ENCODE measurements around the gene ATP6V1B1.

Gene ATP6V1B1

GRCh38 chr2:70985283-70985688 lies 49.6 kb downstream of the ATP6V1B1 start:
- H3K4me3 ChIP-seq (ENCODE audit: low read depth, low read length), result no peak overlapping the region
- CTCF ChIA-PET, result interaction anchor here (0.9 to 2.7 kb wide), 14 partner anchors 10 to 115 kb away, joined by 3 to 15 read pairs (median 4); partner anchors contain the start of genes NAGK and TEX261
- POLR2A ChIA-PET, result no interaction called here
- no peak for TF ChIP-seq CTCF (IDR thresholded peaks at IDR 0.05; ENCODE audit: insufficient read depth, low read length, missing control alignments)
- no peak for DNase-seq (ENCODE audit: low read depth, low spot score)

GRCh38 chr2:70985956-70986355 lies 50.3 kb downstream of the ATP6V1B1 start:
- H3K4me3 ChIP-seq (ENCODE audit: low read depth, low read length), result no peak overlapping the region
- DNase-seq (ENCODE audit: low read depth, low spot score), result no peak
- CTCF ChIA-PET, result interaction anchor here (0.9 to 2.7 kb wide), 10 partner anchors 9 to 115 kb away, joined by 3 to 15 read pairs (median 4); partner anchors contain the start of genes NAGK and TEX261
- POLR2A ChIA-PET, result no interaction called here
- no peak for TF ChIP-seq CTCF (IDR thresholded peaks at IDR 0.05; ENCODE audit: insufficient read depth, low read length, missing control alignments)

GRCh38 chr2:70986499-70987189 lies 50.9 kb downstream of the ATP6V1B1 start:
- TF ChIP-seq CTCF (IDR thresholded peaks at IDR 0.05; ENCODE audit: insufficient read depth, low read length, missing control alignments), result no peak
- DNase-seq (ENCODE audit: low read depth, low spot score), result no peak
- ChIA-PET POLR2A (no interaction called here), CTCF (interaction anchor here (0.6 to 1.7 kb wide), 9 partner anchors 10 to 115 kb away, joined by 3 to 7 read pairs (median 4); no protein-coding TSS in a partner anchor)
- H3K4me3 ChIP-seq (ENCODE audit: low read depth, low read length), result no peak overlapping the region

- H3K4me3 ChIP-seq (ENCODE audit: low read depth, low read length), result no peak overlapping the region
- CTCF ChIA-PET, result interaction anchor here (0.6 to 1.3 kb wide), 3 partner anchors 9 to 115 kb away, joined by 3 to 6 read pairs (median 5); no protein-coding TSS in a partner anchor
- DNase-seq (ENCODE audit: low read depth, low spot score), result no peak
- POLR2A ChIA-PET, result no interaction called here
- no peak for TF ChIP-seq CTCF (IDR thresholded peaks at IDR 0.05; ENCODE audit: insufficient read depth, low read length, missing control alignments)
Measured at GRCh38 chr2:70987386-70987785, 51.7 kb downstream of the ATP6V1B1 start.

GRCh38 chr2:70988151-70988550 lies 52.5 kb downstream of the ATP6V1B1 start:
- CTCF ChIA-PET, result interaction anchor here (0.7 to 1.3 kb wide), 3 partner anchors 13 to 686 kb away, joined by 3 to 6 read pairs (median 3); partner anchors contain the start of gene FAM136A
- no peak for DNase-seq (ENCODE audit: low read depth, low spot score)
- TF ChIP-seq CTCF (IDR thresholded peaks at IDR 0.05; ENCODE audit: insufficient read depth, low read length, missing control alignments), result no peak
- no peak overlapping the region for H3K4me3 ChIP-seq (ENCODE audit: low read depth, low read length)
- POLR2A ChIA-PET, result no interaction called here

Data from AG04449 (cell line).